HepG2 (cell line): ENCODE data around the gene ADCY6. TPM values are rescaled to one million over a fixed set of nuclear protein-coding genes. Genes with fewer than 3 reads are reported as not detected.
A peak's percentile ranks its signal among the peaks of the same experiment; 100 is the strongest.

Experiments used
- ARHGAP35 ChIP-seq: sonication (generic); formaldehyde crosslinking; IDR thresholded peaks from 2 replicates; pipeline ENCODE4 v1.9.0; 2022; ENCODE audit warnings: mild to moderate bottlenecking, inconsistent platforms, moderate library complexity, missing genetic modification reagents, borderline replicate concordance
- ARNT ChIP-seq: fragments of 450-650 bp; IDR thresholded peaks from 2 replicates; pipeline ENCODE4 v1.6.1; 2017
- CENPX ChIP-seq: sonication (generic); formaldehyde crosslinking; IDR thresholded peaks from 2 replicates; pipeline ENCODE4 v1.9.0; 2021; ENCODE audit warnings: mild to moderate bottlenecking, missing genetic modification reagents, moderate library complexity
- HNRNPL ChIP-seq: fragments of 200-400 bp; formaldehyde crosslinking; IDR thresholded peaks from 2 replicates; pipeline ENCODE4 v1.6.1; 2017; ENCODE audit warnings: mild to moderate bottlenecking, low read depth, low read length
- HOXA7 ChIP-seq: sonication (generic); formaldehyde crosslinking; IDR thresholded peaks from 2 replicates; pipeline ENCODE4 v1.8.1; 2022; ENCODE audit warnings: mild to moderate bottlenecking, missing genetic modification reagents, moderate library complexity
- IKZF4 ChIP-seq: sonication (generic); formaldehyde crosslinking; IDR thresholded peaks from 2 replicates; pipeline ENCODE4 v1.5.1; 2020; ENCODE audit warnings: borderline replicate concordance, mild to moderate bottlenecking, low read depth, missing genetic modification reagents; ENCODE audit errors: not compliant biosample characterization
- MXI1 ChIP-seq: IDR thresholded peaks from 3 replicates; pipeline ENCODE4 v1.6.1; 2012; ENCODE audit warnings: low read depth, low read length, inconsistent platforms, borderline replicate concordance
- RFXANK ChIP-seq: IDR thresholded peaks from 2 replicates; pipeline ENCODE4 v1.6.1; 2016
- SIX1 ChIP-seq: sonication (generic); formaldehyde crosslinking; IDR thresholded peaks from 2 replicates; pipeline ENCODE4 v1.4.0; 2020; ENCODE audit warnings: missing genetic modification reagents, borderline replicate concordance
- STAG1 ChIP-seq: sonication (generic); formaldehyde crosslinking; IDR thresholded peaks from 2 replicates; pipeline ENCODE4 v1.4.0; 2020; ENCODE audit warnings: missing genetic modification reagents
- TSC22D2 ChIP-seq: sonication (generic); formaldehyde crosslinking; IDR thresholded peaks from 2 replicates; pipeline ENCODE4 v1.5.1; 2020; ENCODE audit warnings: missing genetic modification reagents, mild to moderate bottlenecking, borderline replicate concordance
- U2AF1 ChIP-seq: fragments of 200-400 bp; formaldehyde crosslinking; optimal IDR thresholded peaks from 2 replicates; pipeline ENCODE3; 2017; ENCODE audit warnings: mild to moderate bottlenecking, low read depth, low read length
- ZEB1 ChIP-seq: IDR thresholded peaks from 2 replicates; pipeline ENCODE4 v1.6.1; 2012; ENCODE audit warnings: mild to moderate bottlenecking, low read depth, inconsistent platforms; ENCODE audit not compliant: insufficient replicate concordance
- ZFAT ChIP-seq: sonication (generic); formaldehyde crosslinking; conservative IDR thresholded peaks from 2 replicates; pipeline ENCODE4 v1.8.1; 2023; ENCODE audit warnings: missing genetic modification reagents, inconsistent platforms
- ZNF12 ChIP-seq: sonication (generic); formaldehyde crosslinking; IDR thresholded peaks from 2 replicates; pipeline ENCODE4 v1.5.0; 2020; ENCODE audit warnings: missing genetic modification reagents
- ZNF44 ChIP-seq: sonication (generic); formaldehyde crosslinking; IDR thresholded peaks from 2 replicates; pipeline ENCODE4 v1.5.1; 2020; ENCODE audit warnings: mild to moderate bottlenecking, missing genetic modification reagents
- ZNF589 ChIP-seq: sonication (generic); formaldehyde crosslinking; conservative IDR thresholded peaks from 2 replicates; pipeline ENCODE4 v1.8.0; 2022; ENCODE audit warnings: mild to moderate bottlenecking, moderate library complexity, missing genetic modification reagents
- ZNF614 ChIP-seq: IDR thresholded peaks from 2 replicates; pipeline ENCODE4 v1.6.1; 2018; ENCODE audit warnings: missing biosample characterization, missing genetic modification reagents, inconsistent platforms, borderline replicate concordance
- ZNF713 ChIP-seq: sonication (generic); formaldehyde crosslinking; IDR thresholded peaks from 2 replicates; pipeline ENCODE4 v1.4.0; 2020; ENCODE audit warnings: mild to moderate bottlenecking, missing genetic modification reagents
- ZSCAN29 ChIP-seq: sonication (generic); formaldehyde crosslinking; conservative IDR thresholded peaks from 2 replicates; pipeline ENCODE4 v1.4.0; 2020; ENCODE audit warnings: mild to moderate bottlenecking, missing genetic modification reagents
- polyA plus RNA-seq, 8 experiments: library from polyadenylated mRNA; depleted of rRNA in 3 of 8; stranded (reverse) in 7 of 8; unstranded in 1 of 8; fragments of >200 nt; fragmentation: Illumina TruSeq in 4 of 8; extraction: Trizol in 4 of 8; gene quantifications; 2 replicates each; pipeline versions ENCODE4 v1.2.1 to v1.2.3, GENCODE V29; 2011 to 2016; ENCODE audit warnings: low read depth in 4 of 8, missing spikeins in 1 of 8, mixed read lengths in 1 of 8; ENCODE audit not compliant: insufficient read depth in 1 of 8
- total RNA-seq, 5 experiments: library from RNA; depleted of rRNA; stranded (reverse); fragments of >200 nt; fragmentation: Illumina TruSeq; extraction: Trizol; gene quantifications; 2 replicates each; pipeline ENCODE4 v1.2.3, GENCODE V29; 2016; ENCODE audit warnings: low read depth in 1 of 5
- TF ChIP-seq, protein P1 (sequence below): sonication (generic); formaldehyde crosslinking; IDR thresholded peaks from 2 replicates; pipeline ENCODE4 v1.5.0; 2020; ENCODE audit warnings: mild to moderate bottlenecking, missing genetic modification reagents
- TF ChIP-seq, protein P2 (sequence below): sonication (generic); formaldehyde crosslinking; IDR thresholded peaks from 2 replicates; pipeline ENCODE4 v1.4.0; 2020; ENCODE audit warnings: mild to moderate bottlenecking, missing genetic modification reagents
- TF ChIP-seq, protein P3 (sequence below): sonication (generic); formaldehyde crosslinking; IDR thresholded peaks from 2 replicates; pipeline ENCODE4 v1.5.0; 2020; ENCODE audit warnings: mild to moderate bottlenecking, missing genetic modification reagents
- TF ChIP-seq, protein P4 (sequence below): IDR thresholded peaks from 2 replicates; pipeline ENCODE4 v1.6.1; 2016; ENCODE audit warnings: low read depth

ADCY6 gene
- total and polyA plus RNA-seq, 2 of the 13 experiments (the other 11 are each of a cell fraction or from before 2014, with no cell fraction given): 10.6 to 11.8 TPM

DNA sequence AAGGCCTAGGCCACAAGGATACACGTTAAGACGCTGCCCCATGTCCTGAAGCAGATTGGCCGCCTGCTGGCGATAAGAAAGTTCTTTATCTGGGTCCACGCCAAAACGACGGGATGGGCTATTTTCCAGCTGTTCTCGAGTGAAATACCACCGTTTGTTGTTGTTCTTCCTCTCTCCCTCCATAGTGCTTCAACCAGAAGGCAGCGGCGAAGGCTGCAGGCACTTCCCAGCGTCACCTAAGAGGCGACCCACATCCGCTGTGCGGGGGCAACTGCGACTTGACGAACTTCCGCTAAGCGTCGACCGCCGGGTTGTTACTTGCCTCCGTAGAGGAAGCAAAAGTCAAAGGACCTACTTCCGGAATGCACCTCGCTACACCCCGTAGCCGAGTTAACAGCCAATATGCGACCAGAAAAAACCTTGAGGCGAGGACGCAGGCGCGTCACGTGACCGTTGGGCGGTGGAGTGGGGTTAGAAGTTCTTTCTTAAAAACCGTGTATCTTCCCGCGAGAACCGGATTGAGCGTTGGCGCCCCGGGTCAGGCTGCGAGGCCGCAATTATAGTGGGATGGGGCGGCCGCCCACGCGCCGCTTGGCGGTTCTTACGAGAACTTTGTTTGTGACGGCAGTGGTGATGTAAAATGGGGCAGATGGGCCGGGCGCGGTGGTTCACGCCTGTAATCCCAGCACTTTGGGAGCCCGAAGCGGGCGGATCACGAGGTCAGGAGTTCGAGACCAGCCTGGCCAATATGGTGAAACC lies 72.2 kb downstream of the ADCY6 start, which contains the start of gene CCNT1 (continued):
- TF ChIP-seq, protein P1, sequence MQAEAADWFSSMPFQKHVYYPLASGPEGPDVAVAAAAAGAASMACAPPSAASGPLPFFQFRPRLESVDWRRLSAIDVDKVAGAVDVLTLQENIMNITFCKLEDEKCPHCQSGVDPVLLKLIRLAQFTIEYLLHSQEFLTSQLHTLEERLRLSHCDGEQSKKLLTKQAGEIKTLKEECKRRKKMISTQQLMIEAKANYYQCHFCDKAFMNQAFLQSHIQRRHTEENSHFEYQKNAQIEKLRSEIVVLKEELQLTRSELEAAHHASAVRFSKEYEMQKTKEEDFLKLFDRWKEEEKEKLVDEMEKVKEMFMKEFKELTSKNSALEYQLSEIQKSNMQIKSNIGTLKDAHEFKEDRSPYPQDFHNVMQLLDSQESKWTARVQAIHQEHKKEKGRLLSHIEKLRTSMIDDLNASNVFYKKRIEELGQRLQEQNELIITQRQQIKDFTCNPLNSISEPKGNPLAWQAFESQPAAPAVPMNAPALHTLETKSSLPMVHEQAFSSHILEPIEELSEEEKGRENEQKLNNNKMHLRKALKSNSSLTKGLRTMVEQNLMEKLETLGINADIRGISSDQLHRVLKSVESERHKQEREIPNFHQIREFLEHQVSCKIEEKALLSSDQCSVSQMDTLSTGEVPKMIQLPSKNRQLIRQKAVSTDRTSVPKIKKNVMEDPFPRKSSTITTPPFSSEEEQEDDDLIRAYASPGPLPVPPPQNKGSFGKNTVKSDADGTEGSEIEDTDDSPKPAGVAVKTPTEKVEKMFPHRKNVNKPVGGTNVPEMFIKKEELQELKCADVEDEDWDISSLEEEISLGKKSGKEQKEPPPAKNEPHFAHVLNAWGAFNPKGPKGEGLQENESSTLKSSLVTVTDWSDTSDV (CRISPR knock-in tag): no peak; the same call in 1 of the 2 replicates
- TF ChIP-seq, protein P2, sequence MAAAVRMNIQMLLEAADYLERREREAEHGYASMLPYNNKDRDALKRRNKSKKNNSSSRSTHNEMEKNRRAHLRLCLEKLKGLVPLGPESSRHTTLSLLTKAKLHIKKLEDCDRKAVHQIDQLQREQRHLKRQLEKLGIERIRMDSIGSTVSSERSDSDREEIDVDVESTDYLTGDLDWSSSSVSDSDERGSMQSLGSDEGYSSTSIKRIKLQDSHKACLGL: peak; percentile 60
- TF ChIP-seq ZFAT (CRISPR knock-in tag) (no peak), IKZF4 (CRISPR knock-in tag) (peak; percentile 34), TSC22D2 (CRISPR knock-in tag) (no peak), HOXA7 (CRISPR knock-in tag) (no peak), ZSCAN29 (peak; percentile 93; the same call in 1 of the 2 replicates), CENPX (CRISPR knock-in tag) (no peak), ARNT (no peak), STAG1 (no peak), RFXANK (CRISPR knock-in tag) (no peak; the same call in 1 of the 2 replicates), ZNF12 (CRISPR knock-in tag) (0 out of 2 replicates have a peak, but pooled peaks have one; percentile 55), ARHGAP35 (CRISPR knock-in tag) (no peak; the same call in 1 of the 2 replicates), ZEB1 (no peak), HNRNPL (0 out of 2 replicates have a peak, but pooled peaks have one; percentile 27), ZNF713 (CRISPR knock-in tag) (no peak), ZNF614 (CRISPR knock-in tag) (peak; percentile 85; the same call in 1 of the 2 replicates), SIX1 (CRISPR knock-in tag) (no peak; the same call in 1 of the 2 replicates), U2AF1 (peak; percentile 68), ZNF44 (CRISPR knock-in tag) (peak; percentile 8; the same call in 1 of the 2 replicates), MXI1 (peak; percentile 74; the same call in 2 of the 3 replicates), ZNF589 (CRISPR knock-in tag) (no peak)
- TF ChIP-seq, protein P3, sequence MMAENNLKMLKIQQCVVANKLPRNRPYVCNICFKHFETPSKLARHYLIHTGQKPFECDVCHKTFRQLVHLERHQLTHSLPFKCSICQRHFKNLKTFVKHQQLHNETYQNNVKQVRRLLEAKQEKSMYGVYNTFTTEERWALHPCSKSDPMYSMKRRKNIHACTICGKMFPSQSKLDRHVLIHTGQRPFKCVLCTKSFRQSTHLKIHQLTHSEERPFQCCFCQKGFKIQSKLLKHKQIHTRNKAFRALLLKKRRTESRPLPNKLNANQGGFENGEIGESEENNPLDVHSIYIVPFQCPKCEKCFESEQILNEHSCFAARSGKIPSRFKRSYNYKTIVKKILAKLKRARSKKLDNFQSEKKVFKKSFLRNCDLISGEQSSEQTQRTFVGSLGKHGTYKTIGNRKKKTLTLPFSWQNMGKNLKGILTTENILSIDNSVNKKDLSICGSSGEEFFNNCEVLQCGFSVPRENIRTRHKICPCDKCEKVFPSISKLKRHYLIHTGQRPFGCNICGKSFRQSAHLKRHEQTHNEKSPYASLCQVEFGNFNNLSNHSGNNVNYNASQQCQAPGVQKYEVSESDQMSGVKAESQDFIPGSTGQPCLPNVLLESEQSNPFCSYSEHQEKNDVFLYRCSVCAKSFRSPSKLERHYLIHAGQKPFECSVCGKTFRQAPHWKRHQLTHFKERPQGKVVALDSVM (CRISPR knock-in tag): peak; percentile 70
- TF ChIP-seq, protein P4, sequence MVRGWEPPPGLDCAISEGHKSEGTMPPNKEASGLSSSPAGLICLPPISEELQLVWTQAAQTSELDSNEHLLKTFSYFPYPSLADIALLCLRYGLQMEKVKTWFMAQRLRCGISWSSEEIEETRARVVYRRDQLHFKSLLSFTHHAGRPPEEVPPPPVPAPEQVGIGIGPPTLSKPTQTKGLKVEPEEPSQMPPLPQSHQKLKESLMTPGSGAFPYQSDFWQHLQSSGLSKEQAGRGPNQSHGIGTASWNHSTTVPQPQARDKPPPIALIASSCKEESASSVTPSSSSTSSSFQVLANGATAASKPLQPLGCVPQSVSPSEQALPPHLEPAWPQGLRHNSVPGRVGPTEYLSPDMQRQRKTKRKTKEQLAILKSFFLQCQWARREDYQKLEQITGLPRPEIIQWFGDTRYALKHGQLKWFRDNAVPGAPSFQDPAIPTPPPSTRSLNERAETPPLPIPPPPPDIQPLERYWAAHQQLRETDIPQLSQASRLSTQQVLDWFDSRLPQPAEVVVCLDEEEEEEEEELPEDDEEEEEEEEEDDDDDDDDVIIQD (CRISPR knock-in tag): peak; percentile 98
